EH (cell line): ENCODE results near the gene C6orf132.
"Not testable (repeated sequence)": the region's sequence is repeated elsewhere in the genome, so short reads cannot be mapped to it uniquely, and the experiment has no call there.

Experiments used
- DNase-seq: peaks from one replicate; pipeline ENCODE4 v3.0.0-alpha.2; 2015; ENCODE audit warnings: low read depth

Gene C6orf132

GRCh38 chr6:42142118-42142835 is at the start of gene C6orf132:
Gene C6orf132, minus strand, starts transcription at chr6:42142620. Its CDS starts 176 bp downstream, at chr6:42142444.
- peak; percentile 45 for DNase-seq

GRCh38 chr6:42190554-42191183 is 48.2 kb upstream of the C6orf132 start:
- peak; percentile 90 for DNase-seq

- DNase-seq, result no peak
Observed at GRCh38 chr6:42188406-42188805, 46.0 kb upstream of the C6orf132 start.

GRCh38 chr6:42185597-42185996 is 43.2 kb upstream of the C6orf132 start:
- DNase-seq, result no peak

- no peak for DNase-seq
Observed at GRCh38 chr6:42184475-42184874, 42.1 kb upstream of the C6orf132 start.

- DNase-seq, result no peak
Observed at GRCh38 chr6:42182101-42182500, 39.7 kb upstream of the C6orf132 start.

- DNase-seq, result no peak
Observed at GRCh38 chr6:42179945-42180313, 37.5 kb upstream of the C6orf132 start.

- DNase-seq, result no peak
Observed at GRCh38 chr6:42179261-42179944, 37.0 kb upstream of the C6orf132 start.

- peak; percentile 6 for DNase-seq
Observed at GRCh38 chr6:42177514-42178364, 35.3 kb upstream of the C6orf132 start.

GRCh38 chr6:42176981-42177380 is 34.6 kb upstream of the C6orf132 start:
- no peak for DNase-seq

GRCh38 chr6:42175860-42176259 is 33.4 kb upstream of the C6orf132 start:
- no peak for DNase-seq

GRCh38 chr6:42173101-42173500 is 30.7 kb upstream of the C6orf132 start, which contains the start of gene GUCA1A:
Gene GUCA1A, plus strand, starts transcription at chr6:42173364. Its CDS starts 250 bp downstream, at chr6:42173614.
- no peak for DNase-seq

- no peak for DNase-seq
Observed at GRCh38 chr6:42171813-42172581, 29.6 kb upstream of the C6orf132 start.

GRCh38 chr6:42169780-42170179 is 27.4 kb upstream of the C6orf132 start:
- DNase-seq, result not testable (repeated sequence)

GRCh38 chr6:42168650-42169049 is 26.2 kb upstream of the C6orf132 start:
- DNase-seq, result peak; percentile 19

GRCh38 chr6:42166444-42167141 is 24.2 kb upstream of the C6orf132 start:
- DNase-seq, result peak; percentile 69

- peak; percentile 85 for DNase-seq
Observed at GRCh38 chr6:42165016-42165415, 22.6 kb upstream of the C6orf132 start.

- peak; percentile 64 for DNase-seq
Observed at GRCh38 chr6:42163981-42164380, 21.6 kb upstream of the C6orf132 start.

- DNase-seq, result no peak
Observed at GRCh38 chr6:42162812-42163211, 20.4 kb upstream of the C6orf132 start.

- no peak for DNase-seq
Observed at GRCh38 chr6:42162384-42162783, 20.0 kb upstream of the C6orf132 start.
